ENCODE measurements around the gene JCHAIN. TPM values are rescaled to one million over a fixed set of nuclear protein-coding genes. Genes with fewer than 3 reads are reported as not detected.

Gene JCHAIN
- total and polyA plus RNA-seq, 2 of the 4 experiments (the other 2 are of a cell fraction) = 0.72 to 0.86 TPM

DNA sequence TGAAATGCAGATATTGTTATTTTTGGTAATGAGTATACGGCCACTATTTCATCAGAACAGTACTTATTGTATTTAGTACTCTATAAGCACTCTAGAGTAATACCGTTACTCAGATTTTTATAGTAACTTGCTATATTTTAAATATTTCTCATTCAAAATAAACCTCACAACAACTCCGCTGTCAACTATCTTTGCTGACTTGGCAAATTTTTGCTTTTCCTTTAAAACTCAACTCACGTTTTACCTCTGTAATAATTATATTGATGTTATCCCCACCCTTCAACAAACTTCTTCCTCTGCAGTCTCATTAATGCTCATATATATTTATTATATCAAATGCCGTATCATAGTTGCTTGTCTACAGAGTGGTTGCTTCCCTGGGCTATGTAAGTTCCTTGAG lies 9.0 kb downstream of the JCHAIN start:
- H3K14ac ChIP-seq (replicated peaks; ENCODE audit: low read depth, low read length) = no peak overlapping the region
- H3K4ac ChIP-seq (ENCODE audit: low read depth, low read length) = no peak overlapping the region
- no peak overlapping the region for H3K56ac ChIP-seq (ENCODE audit: extremely low read depth, insufficient read depth, low read length)
- POLR2A ChIA-PET (ENCODE audit: unreplicated experiment) = no interaction called here
- DNase-seq (no peak), ATAC-seq (ENCODE audit: low read depth) (no peak)
- H3K36me3 ChIP-seq (ENCODE audit: control insufficient read depth, insufficient read depth, low read length) = no peaks in the 10 kb centered on the region
- dilution Hi-C loops (cut with HindIII; ENCODE audit: low sequenced_read_pairs, unreplicated experiment) (no loop called here), in situ Hi-C loops (cut with MboI; ENCODE audit: low sequenced_read_pairs) (no loop called here), intact Hi-C loops (cut with micrococcal nuclease) (no loop called here)
- no peak overlapping the region for H2BK5ac ChIP-seq (ENCODE audit: low read depth, low read length, poor library complexity, severe bottlenecking)
- no peak overlapping the region for H4K91ac ChIP-seq (ENCODE audit: insufficient read depth, low read depth, low read length)
- H4K5ac ChIP-seq (ENCODE audit: low read depth, low read length) = no peak overlapping the region
- H4K20me1 ChIP-seq (ENCODE audit: insufficient read depth, low read length) = no peaks in the 10 kb centered on the region
- no peak overlapping the region for H3K4me3 ChIP-seq (ENCODE audit: insufficient read depth, low read depth, low read length)
- no peaks in the 10 kb centered on the region for H3K9me1 ChIP-seq (ENCODE audit: insufficient read depth, low read length)
- no peak overlapping the region for H3K4me2 ChIP-seq (ENCODE audit: low read depth, low read length)
- peak; percentile 99 for TF ChIP-seq MAFK (IDR thresholded peaks at IDR 0.05; ENCODE audit: low read depth, low read length)
- no peak for TF ChIP-seq FOS (IDR thresholded peaks at IDR 0.05; ENCODE audit: low read depth, low read length)
- no peak for TF ChIP-seq CEBPB (IDR thresholded peaks at IDR 0.05; ENCODE audit: low read depth, low read length)
- TF ChIP-seq RFX5 (IDR thresholded peaks at IDR 0.05; ENCODE audit: low read depth, low read length) = no peak
- TF ChIP-seq RCOR1 (IDR thresholded peaks at IDR 0.05; ENCODE audit: insufficient replicate concordance, low read length) = no peak
- TF ChIP-seq POLR2A (IDR thresholded peaks at IDR 0.05; ENCODE audit: low read depth, low read length) = no peak
- no peak for TF ChIP-seq SMC3 (IDR thresholded peaks at IDR 0.05; ENCODE audit: low read depth, low read length)
- no peak overlapping the region for H3K18ac ChIP-seq (ENCODE audit: low read depth, low read length)
- WGBS, 2 experiments (ENCODE audit: extremely low coverage in 2 of 2, insufficient read length in 1 of 2) = no CpG with 5 or more reads among the region's 5 CpGs
- CTCF ChIA-PET = no interaction called here
- H3K9me3 ChIP-seq (ENCODE audit: control insufficient read depth, insufficient read depth, low read length) = no peaks in the 10 kb centered on the region
- no peaks in the 10 kb centered on the region for H3K27me3 ChIP-seq (ENCODE audit: control insufficient read depth, insufficient read depth, low read length)
- H3K79me1 ChIP-seq (ENCODE audit: low read depth in 1 of 2, low read length in 2 of 2) = no peaks in the 10 kb centered on the region
- H2BK120ac ChIP-seq (ENCODE audit: low read depth, low read length) = no peak overlapping the region
- H3K4me1 ChIP-seq (ENCODE audit: control insufficient read depth, insufficient read depth, low read length) = no peaks in the 10 kb centered on the region
- H2BK15ac ChIP-seq (ENCODE audit: low read depth, low read length) = no peak overlapping the region
- no peak overlapping the region for H2AK9ac ChIP-seq (replicated peaks; ENCODE audit: low read depth, low read length, poor library complexity)
- no peak overlapping the region for H3K27ac ChIP-seq (ENCODE audit: insufficient read depth, low read length)
- H3K23ac ChIP-seq (ENCODE audit: low read depth, low read length) = no peak overlapping the region
- H2BK20ac ChIP-seq (ENCODE audit: low read depth, low read length) = no peak overlapping the region
- H4K8ac ChIP-seq (ENCODE audit: low read depth in 2 of 2, low read length in 2 of 2) = no peak overlapping the region
- no peak overlapping the region for H2AK5ac ChIP-seq (ENCODE audit: low read depth, low read length)
- BruUV-seq (replicated peaks) = no TSS peak
- no peak overlapping the region for H2AFZ ChIP-seq (replicated peaks; ENCODE audit: low read length, poor library complexity)
- no peak overlapping the region for H3K9ac ChIP-seq (ENCODE audit: low read depth, low read length)

Data from IMR-90 (cell line).